Thyroid gland (tissue), 4 donors: Measurements from ENCODE around the gene FNIP1. TPM values are rescaled to one million over a fixed set of nuclear protein-coding genes. Genes with fewer than 3 reads are reported as not detected.

Experiments used
- DNase-seq, 2 donors: peaks; one replicate each; pipeline ENCODE4 v3.0.0-alpha.2; 2019
- H3K27ac ChIP-seq, 3 donors: fragments of 200-600 bp; sonication (generic); 1 replicate in 2 of 3; 2 replicates in 1 of 3; pipeline ENCODE4 v1.5.1; 2016 to 2019; ENCODE audit warnings: mild to moderate bottlenecking in 1 of 3, moderate library complexity in 1 of 3
- H3K27me3 ChIP-seq: fragments of 200-600 bp; sonication (generic); one replicate; pipeline ENCODE4 v1.5.1; 2019
- H3K36me3 ChIP-seq, 2 donors: fragments of 200-600 bp; sonication (generic); one replicate each; pipeline ENCODE4 v1.5.1; 2016 to 2019
- H3K4me1 ChIP-seq, 2 donors: fragments of 200-600 bp; sonication (generic); one replicate each; pipeline ENCODE4 v1.5.1; 2017 to 2019
- H3K4me3 ChIP-seq, 3 donors: fragments of 200-600 bp; sonication (generic); replicated peaks in 1 of 3; 1 replicate in 2 of 3; 2 replicates in 1 of 3; pipeline ENCODE4 v1.5.1; 2016; ENCODE audit warnings: mild to moderate bottlenecking in 1 of 3
- H3K9me3 ChIP-seq: fragments of 200-600 bp; sonication (generic); one replicate; pipeline ENCODE4 v1.5.1; 2017
- CTCF ChIP-seq, 6 experiments: fragments of 200-600 bp in 3 of 6; fragments of 450-650 bp in 3 of 6; sonication (generic) in 3 of 6; IDR thresholded peaks; one replicate each; pipeline ENCODE4 v1.5.1; 2016 to 2019; ENCODE audit warnings: antibody characterized with exemption in 6 of 6, mild to moderate bottlenecking in 2 of 6, inconsistent platforms in 1 of 6, moderate library complexity in 1 of 6
- POLR2A ChIP-seq, 2 donors: fragments of 450-650 bp; IDR thresholded peaks; one replicate each; pipeline ENCODE4 v1.6.1; 2017; ENCODE audit warnings: antibody characterized with exemption in 2 of 2, mild to moderate bottlenecking in 2 of 2, moderate library complexity in 1 of 2
- WGBS, 2 donors: methylation state at CpG; one replicate each; pipeline ENCODE4 v1.1.5; 2017; 5-methylcytosine and 5-hydroxymethylcytosine counted together
- intact Hi-C: fragments of 100-400 bp; cut with DNase I; formaldehyde crosslinking; loops from one replicate; pipeline ENCODE4 v1.15.1; 2023
- total RNA-seq, 4 donors: library from RNA; depleted of rRNA; stranded (reverse); fragments of >200 nt; gene quantifications; one replicate each; pipeline ENCODE4 v1.2.3, GENCODE V29; 2016

Gene FNIP1
- total RNA-seq, 4 donors from 2014 or later = 55.3 to 91.7 (median 65.3) TPM

- Histone ChIP-seq H3K36me3 (no peaks in the 10 kb centered on the region), H3K27ac (no peak overlapping the region), H3K4me3 (no peak overlapping the region), H3K9me3 (no peaks in the 10 kb centered on the region), H3K4me1 (peaks cover 7% of the 10 kb centered on the region in 2 donors), H3K27me3 (no peaks in the 10 kb centered on the region)
- intact Hi-C loops = no loop called here
- TF ChIP-seq POLR2A (IDR thresholded peaks at IDR 0.05) (no peak), CTCF (IDR thresholded peaks at IDR 0.05) (no peak)
- no peak for DNase-seq
- 83 to 88% methylated on average over 8 of the region's 8 CpGs for WGBS, 2 donors
These were observed 177.7 kb downstream of the FNIP1 start for GRCh38 chr5:131619102-131619501.

DNA sequence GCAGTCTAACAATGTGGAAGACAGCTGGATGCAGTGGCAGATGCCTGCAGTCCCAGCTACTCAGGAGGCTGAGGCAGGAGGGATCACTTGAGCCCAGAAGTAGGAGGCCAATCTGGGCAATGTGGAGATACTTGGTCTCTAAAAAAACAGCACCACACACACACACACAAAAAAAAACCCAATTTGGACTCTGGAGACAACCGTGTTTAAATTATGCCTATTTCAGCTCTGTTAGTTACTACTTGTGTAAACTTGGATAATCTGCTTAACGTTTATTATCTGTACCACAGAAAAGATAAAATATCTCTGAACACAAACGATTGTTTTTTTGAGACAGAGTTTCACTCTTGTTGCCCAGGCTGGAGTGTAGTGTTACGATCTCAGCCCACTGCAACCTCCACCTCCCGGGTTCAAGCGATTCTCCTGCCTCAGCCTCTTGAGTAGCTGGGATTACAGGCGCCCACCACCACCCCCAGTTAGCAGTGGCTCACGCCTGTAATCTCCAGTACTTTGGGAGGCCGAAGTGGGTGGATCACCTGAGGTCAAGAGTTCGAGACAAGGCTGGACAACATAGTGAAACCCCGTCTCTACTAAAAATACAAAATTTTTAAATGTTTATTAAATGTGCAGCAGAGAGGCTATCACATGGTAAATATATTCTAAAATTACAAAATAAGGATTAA is 179.5 kb downstream of the FNIP1 start:
- intact Hi-C loops = no loop called here
- Histone ChIP-seq H3K27me3 (no peaks in the 10 kb centered on the region), H3K9me3 (no peaks in the 10 kb centered on the region), H3K4me1 (peaks cover 7% of the 10 kb centered on the region in 2 donors), H3K4me3 (no peak overlapping the region), H3K36me3 (no peaks in the 10 kb centered on the region), H3K27ac (no peak overlapping the region)
- no peak for DNase-seq
- TF ChIP-seq CTCF (IDR thresholded peaks at IDR 0.05) (no peak), POLR2A (IDR thresholded peaks at IDR 0.05) (no peak)
- WGBS, 2 donors = 91 to 94% methylated on average over 11 of the region's 11 CpGs

GRCh38 chr5:131615957-131616356 is 180.9 kb downstream of the FNIP1 start:
- intact Hi-C loops = no loop called here
- no peak for DNase-seq
- H3K36me3 ChIP-seq = no peaks in the 10 kb centered on the region
- TF ChIP-seq POLR2A (IDR thresholded peaks at IDR 0.05) (no peak), CTCF (IDR thresholded peaks at IDR 0.05) (no peak)
- no peaks in the 10 kb centered on the region for H3K9me3 ChIP-seq
- H3K4me1 ChIP-seq = peaks cover 7% of the 10 kb centered on the region in 2 donors
- 87 to 92% methylated on average over 2 of the region's 2 CpGs for WGBS, 2 donors
- no peak overlapping the region for H3K27ac ChIP-seq
- no peaks in the 10 kb centered on the region for H3K27me3 ChIP-seq
- H3K4me3 ChIP-seq = no peak overlapping the region

GRCh38 chr5:131613423-131613822 is 183.4 kb downstream of the FNIP1 start:
- intact Hi-C loops = no loop called here
- Histone ChIP-seq H3K4me3 (no peak overlapping the region), H3K4me1 (peaks cover 7% of the 10 kb centered on the region in 2 donors), H3K9me3 (no peaks in the 10 kb centered on the region), H3K27me3 (no peaks in the 10 kb centered on the region), H3K36me3 (no peaks in the 10 kb centered on the region), H3K27ac (no peak overlapping the region)
- no peak for DNase-seq
- no peak for TF ChIP-seq CTCF (IDR thresholded peaks at IDR 0.05)
- no peak for TF ChIP-seq POLR2A (IDR thresholded peaks at IDR 0.05)

DNA sequence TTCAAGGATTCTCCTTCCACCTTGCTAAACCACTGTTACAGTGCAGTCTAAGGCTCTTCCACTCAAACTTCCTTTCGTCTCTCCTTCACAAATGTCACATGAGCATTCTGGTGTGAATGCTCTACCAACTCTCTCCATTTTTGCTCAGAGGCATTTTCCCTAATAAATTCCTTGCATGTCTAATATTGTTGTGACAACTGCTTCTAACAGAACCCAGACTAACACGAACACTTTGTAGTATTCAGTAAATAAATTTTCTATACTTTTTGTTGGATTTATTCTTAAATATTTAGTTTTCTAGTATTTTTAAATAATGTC is 185.8 kb downstream of the FNIP1 start:
- H3K27me3 ChIP-seq = no peaks in the 10 kb centered on the region
- H3K4me3 ChIP-seq = no peak overlapping the region
- no peak for DNase-seq
- H3K9me3 ChIP-seq = no peaks in the 10 kb centered on the region
- TF ChIP-seq CTCF (IDR thresholded peaks at IDR 0.05) (no peak), POLR2A (IDR thresholded peaks at IDR 0.05) (no peak)
- no peaks in the 10 kb centered on the region for H3K36me3 ChIP-seq
- WGBS, 2 donors = 96 to 100% methylated on average over 2 of the region's 2 CpGs
- H3K27ac ChIP-seq = no peak overlapping the region
- intact Hi-C loops = no loop called here
- peaks cover 7% of the 10 kb centered on the region in 2 donors for H3K4me1 ChIP-seq
